ENCODE results near the gene IQCN. TPM values are rescaled to one million over a fixed set of nuclear protein-coding genes. Genes with fewer than 3 reads are reported as not detected.

IQCN gene
- total and polyA plus RNA-seq, 2 of the 4 experiments (the other 2 are of a cell fraction) = 0.18 to 0.67 TPM

- Histone ChIP-seq H3K36me3 (ENCODE audit: control insufficient read depth, insufficient read depth, low read length) (peaks cover 14% of the 10 kb centered on the region), H4K91ac (ENCODE audit: insufficient read depth, low read depth, low read length) (no peak overlapping the region), H3K4me3 (ENCODE audit: insufficient read depth, low read depth, low read length) (peak overlapping the region; percentile 95), H3K23ac (ENCODE audit: low read depth, low read length) (peak overlapping the region; percentile 49), H2AK9ac (replicated peaks; ENCODE audit: low read depth, low read length, poor library complexity) (peak overlapping the region; percentile 77), H3K27ac (ENCODE audit: insufficient read depth, low read length) (peak overlapping the region; percentile 43), H4K5ac (ENCODE audit: low read depth, low read length) (no peak overlapping the region), H4K8ac (ENCODE audit: low read depth in 2 of 2, low read length in 2 of 2) (0 out of 4 replicates have a peak overlapping the region, but pooled peaks of 1 of the 2 experiments have one; percentile 37), H3K56ac (ENCODE audit: extremely low read depth, insufficient read depth, low read length) (peak overlapping the region; percentile 46), H2AK5ac (ENCODE audit: low read depth, low read length) (peak overlapping the region; percentile 80; the same call in 1 of the 2 replicates), H2BK15ac (ENCODE audit: low read depth, low read length) (no peak overlapping the region), H3K27me3 (ENCODE audit: control insufficient read depth, insufficient read depth, low read length) (no peaks in the 10 kb centered on the region), H4K20me1 (ENCODE audit: insufficient read depth, low read length) (peaks cover 58% of the 10 kb centered on the region), H3K18ac (ENCODE audit: low read depth, low read length) (no peak overlapping the region), H3K9me3 (ENCODE audit: control insufficient read depth, insufficient read depth, low read length) (no peaks in the 10 kb centered on the region), H3K4me1 (ENCODE audit: control insufficient read depth, insufficient read depth, low read length) (peaks cover 28% of the 10 kb centered on the region), H3K4me2 (ENCODE audit: low read depth, low read length) (peak overlapping the region; percentile 86), H2BK120ac (ENCODE audit: low read depth, low read length) (no peak overlapping the region), H3K9me1 (ENCODE audit: insufficient read depth, low read length) (peaks cover 8% of the 10 kb centered on the region), H3K14ac (replicated peaks; ENCODE audit: low read depth, low read length) (peak overlapping the region; percentile 77; the same call in 1 of the 2 replicates), H2AFZ (replicated peaks; ENCODE audit: low read length, poor library complexity) (peak overlapping the region; percentile 16), H3K79me1 (ENCODE audit: low read depth in 1 of 2, low read length in 2 of 2) (peaks cover 7 to 66% of the 10 kb centered on the region in 2 experiments; a peak in 3 of 4 replicates), H2BK20ac (ENCODE audit: low read depth, low read length) (no peak overlapping the region), H2BK5ac (ENCODE audit: low read depth, low read length, poor library complexity, severe bottlenecking) (no peak overlapping the region), H3K4ac (ENCODE audit: low read depth, low read length) (peak overlapping the region; percentile 83; the same call in 1 of the 2 replicates), H3K9ac (ENCODE audit: low read depth, low read length) (peak overlapping the region; percentile 84)
- no peak for TF ChIP-seq RCOR1 (IDR thresholded peaks at IDR 0.05; ENCODE audit: insufficient replicate concordance, low read length)
- TF ChIP-seq MAFK (IDR thresholded peaks at IDR 0.05; ENCODE audit: low read depth, low read length) = no peak
- TF ChIP-seq, protein P1, sequence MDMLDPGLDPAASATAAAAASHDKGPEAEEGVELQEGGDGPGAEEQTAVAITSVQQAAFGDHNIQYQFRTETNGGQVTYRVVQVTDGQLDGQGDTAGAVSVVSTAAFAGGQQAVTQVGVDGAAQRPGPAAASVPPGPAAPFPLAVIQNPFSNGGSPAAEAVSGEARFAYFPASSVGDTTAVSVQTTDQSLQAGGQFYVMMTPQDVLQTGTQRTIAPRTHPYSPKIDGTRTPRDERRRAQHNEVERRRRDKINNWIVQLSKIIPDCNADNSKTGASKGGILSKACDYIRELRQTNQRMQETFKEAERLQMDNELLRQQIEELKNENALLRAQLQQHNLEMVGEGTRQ (IDR thresholded peaks at IDR 0.05; ENCODE audit: low read depth, low read length) = no peak
- no peak for TF ChIP-seq RAD21 (IDR thresholded peaks at IDR 0.05; ENCODE audit: low read length)
- no peak for TF ChIP-seq FOS (IDR thresholded peaks at IDR 0.05; ENCODE audit: low read depth, low read length)
- TF ChIP-seq CTCF (conservative IDR thresholded peaks at IDR 0.05; ENCODE audit: low read depth, low read length) = no peak
- no TSS peak for BruUV-seq (replicated peaks)
- ChIA-PET POLR2A (ENCODE audit: unreplicated experiment) (interaction anchor here (0.5 to 1.6 kb wide), 7 partner anchors 21 to 1064 kb away, joined by 3 to 30 read pairs (median 5); partner anchors contain the start of genes LSM4 and USE1), CTCF (interaction anchor here (0.6 to 4.8 kb wide), 23 partner anchors 9 to 140 kb away, joined by 3 to 49 read pairs (median 4); partner anchors contain the start of genes LSM4 and SSBP4)
- no peak for DNase-seq
- in situ Hi-C loops (cut with MboI; ENCODE audit: low sequenced_read_pairs) = loop anchor here (5.0 to 10.0 kb wide), 2 partner anchors 43 to 126 kb away; partner anchors contain the start of gene LSM4
- dilution Hi-C loops (cut with HindIII; ENCODE audit: low sequenced_read_pairs, unreplicated experiment) = no loop called here
- 0% methylated on average over 3 of the region's 5 CpGs; no CpG with 5 or more reads in 1 of the 2 experiments for WGBS, 2 experiments (ENCODE audit: extremely low coverage in 2 of 2, insufficient read length in 1 of 2)
- intact Hi-C loops (cut with micrococcal nuclease) = loop anchor here (1.0 to 5.0 kb wide), 4 partner anchors 44 to 138 kb away; partner anchors contain the start of genes LSM4 and SSBP4
- no peak for ATAC-seq (ENCODE audit: low read depth)
Measured at GRCh38 chr19:18279266-18279515, 4.9 kb upstream of the IQCN start.

Data from IMR-90 (cell line).